Astrocyte of the spinal cord (primary cell): Measurements from ENCODE around the gene LRRC4C.

ENCODE experiments used
- DNase-seq: peaks from one replicate; pipeline ENCODE4 v3.0.0; 2011; ENCODE audit warnings: low read depth, low spot score
- H3K4me3 ChIP-seq: 2 replicates; pipeline ENCODE4 v1.5.1; 2011; ENCODE audit warnings: low read depth, mild to moderate bottlenecking, low read length, moderate library complexity
- CTCF ChIP-seq: IDR thresholded peaks from 2 replicates; pipeline ENCODE4 v1.5.1; 2012; ENCODE audit warnings: low read depth, mild to moderate bottlenecking, low read length, inconsistent platforms
- in situ Hi-C: cut with HindIII; loops from 2 replicates; pipeline ENCODE4 v1.10.0; 2017; ENCODE audit warnings: low sequenced_read_pairs

The LRRC4C gene

GRCh38 chr11:40506226-40506625, 953.2 kb downstream of the LRRC4C start:
- in situ Hi-C loops, result no loop called here
- H3K4me3 ChIP-seq, result no peak overlapping the region
- DNase-seq, result no peak
- TF ChIP-seq CTCF, result no peak

GRCh38 chr11:40491341-40491740, 968.1 kb downstream of the LRRC4C start:
- H3K4me3 ChIP-seq, result no peak overlapping the region
- DNase-seq, result no peak
- no peak for TF ChIP-seq CTCF
- in situ Hi-C loops, result no loop called here

GRCh38 chr11:40467771-40468170, 991.7 kb downstream of the LRRC4C start:
- in situ Hi-C loops, result no loop called here
- DNase-seq, result no peak
- no peak overlapping the region for H3K4me3 ChIP-seq
- no peak for TF ChIP-seq CTCF

- in situ Hi-C loops, result no loop called here
- no peak overlapping the region for H3K4me3 ChIP-seq
- DNase-seq, result no peak
- TF ChIP-seq CTCF, result no peak
These were observed 1014.1 kb downstream of the LRRC4C start for GRCh38 chr11:40445391-40445790.

GRCh38 chr11:40444151-40444550, 1015.3 kb downstream of the LRRC4C start:
- no peak for TF ChIP-seq CTCF
- no peak for DNase-seq
- in situ Hi-C loops, result no loop called here
- H3K4me3 ChIP-seq, result no peak overlapping the region

GRCh38 chr11:40435344-40435743, 1024.1 kb downstream of the LRRC4C start:
- no peak for TF ChIP-seq CTCF
- H3K4me3 ChIP-seq, result no peak overlapping the region
- DNase-seq, result no peak
- in situ Hi-C loops, result no loop called here

GRCh38 chr11:40434926-40435325, 1024.5 kb downstream of the LRRC4C start:
- in situ Hi-C loops, result no loop called here
- no peak for DNase-seq
- no peak for TF ChIP-seq CTCF
- no peak overlapping the region for H3K4me3 ChIP-seq
